GM19239 (cell line): Measurements from ENCODE around the gene PKDCC.
A peak's percentile ranks its signal among the peaks of the same experiment; 100 is the strongest.
"Not testable (repeated sequence)": the region's sequence is repeated elsewhere in the genome, so short reads cannot be mapped to it uniquely, and the experiment has no call there.

Source experiments
- DNase-seq: peaks from one replicate; pipeline ENCODE4 v3.0.0; 2011; ENCODE audit warnings: low spot score; ENCODE audit not compliant: insufficient read length
- FAIRE-seq: peaks from 2 replicates; lab custom pipeline; 2011; peaks lifted over from hg19 to GRCh38; lab: Jason Lieb, UNC

PKDCC gene

GRCh38 chr2:42084231-42084671 is 36.4 kb downstream of the PKDCC start:
- FAIRE-seq (no peak), DNase-seq (no peak)

GRCh38 chr2:42085070-42085469 is 37.2 kb downstream of the PKDCC start:
- not testable (repeated sequence) for DNase-seq, FAIRE-seq

- FAIRE-seq = no peak
- no peak for DNase-seq
Observed at GRCh38 chr2:42085706-42086487, 38.1 kb downstream of the PKDCC start.

GRCh38 chr2:42086500-42086953 is 38.7 kb downstream of the PKDCC start:
- FAIRE-seq = peak; percentile 72
- DNase-seq = no peak

DNA sequence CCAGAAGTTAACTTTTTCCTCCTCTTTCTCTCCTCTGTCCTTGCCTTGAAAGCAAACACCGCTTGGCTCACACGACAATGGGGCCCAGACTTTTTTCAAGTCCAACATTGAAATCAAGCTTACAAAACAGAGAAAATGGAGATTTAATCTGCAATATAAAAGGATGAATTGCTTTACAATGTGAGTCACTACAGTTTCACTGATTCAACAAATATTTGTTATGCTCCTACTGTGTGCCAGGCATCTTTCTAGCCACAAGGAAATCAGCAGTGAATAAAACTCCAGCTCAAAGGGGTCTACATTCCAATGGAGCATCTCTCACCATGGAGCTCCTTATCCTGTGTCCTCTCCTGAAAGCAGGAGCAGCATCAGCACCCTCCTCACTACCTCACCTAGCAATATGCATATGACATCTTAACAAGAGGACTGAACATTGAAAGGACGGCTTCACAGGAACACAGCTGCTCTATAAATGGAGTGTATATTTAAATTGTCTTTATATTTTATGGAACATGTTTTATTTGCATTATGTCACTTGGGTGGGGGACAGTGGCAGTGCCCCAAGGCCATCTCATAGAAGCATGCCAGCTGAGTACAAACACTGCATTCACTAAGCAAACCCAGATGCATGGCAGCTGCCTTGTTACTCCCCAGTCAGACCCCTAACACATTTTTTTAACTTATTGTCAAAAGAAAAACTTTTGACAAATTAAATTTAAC is 39.5 kb downstream of the PKDCC start:
- FAIRE-seq (no peak), DNase-seq (no peak)

DNA sequence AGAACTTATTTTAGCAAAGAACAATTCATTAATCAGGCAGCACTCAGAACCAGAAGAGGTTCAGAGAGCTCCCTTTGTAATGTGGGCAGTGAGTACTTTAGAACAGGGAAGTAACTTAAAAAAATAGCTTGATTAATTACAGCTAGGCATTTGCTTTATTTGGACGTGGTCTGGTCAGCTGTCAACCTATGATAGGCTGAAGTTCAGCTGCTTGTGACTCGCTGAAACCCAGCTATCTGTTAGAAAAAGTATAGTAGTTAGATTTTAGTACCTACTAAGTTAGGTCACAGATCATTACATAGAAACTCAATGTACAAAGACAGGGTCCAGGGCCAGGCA is 40.0 kb downstream of the PKDCC start:
- FAIRE-seq (no peak), DNase-seq (no peak)

DNA sequence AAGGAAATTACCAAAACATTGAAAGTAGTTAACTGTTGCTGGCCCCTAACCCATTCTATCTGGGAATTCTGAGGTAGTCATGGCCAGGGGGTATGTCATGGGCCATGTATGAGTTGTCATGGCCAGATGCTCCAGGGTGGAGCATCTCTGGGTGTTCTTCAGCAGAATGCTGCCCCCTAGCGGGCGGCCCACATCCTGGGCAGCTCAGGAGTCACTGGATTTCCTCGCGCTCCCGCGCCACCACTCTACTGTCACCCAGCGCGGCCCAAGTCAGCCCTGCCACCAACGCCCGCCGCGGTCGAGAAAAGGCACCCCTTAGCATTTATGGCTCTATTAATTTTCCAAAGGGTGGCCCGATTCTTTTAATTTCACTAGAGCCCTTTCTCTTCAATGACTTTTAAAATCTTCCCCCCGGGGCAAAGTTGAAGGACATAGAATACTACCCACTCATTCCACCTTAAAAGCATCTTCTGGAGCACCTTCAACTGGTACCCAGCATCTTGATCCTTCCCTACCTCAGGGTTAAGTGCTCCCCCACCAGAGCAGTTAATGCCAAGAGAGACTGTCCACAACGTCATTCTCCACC is 41.6 kb downstream of the PKDCC start:
- FAIRE-seq (peak; percentile 35), DNase-seq (no peak)

GRCh38 chr2:42090216-42090615 is 42.4 kb downstream of the PKDCC start:
- FAIRE-seq (no peak), DNase-seq (no peak)

GRCh38 chr2:42091671-42092070 is 43.9 kb downstream of the PKDCC start:
- no peak for DNase-seq
- FAIRE-seq = no peak

GRCh38 chr2:42092084-42092996 is 44.5 kb downstream of the PKDCC start:
- no peak for FAIRE-seq

DNA sequence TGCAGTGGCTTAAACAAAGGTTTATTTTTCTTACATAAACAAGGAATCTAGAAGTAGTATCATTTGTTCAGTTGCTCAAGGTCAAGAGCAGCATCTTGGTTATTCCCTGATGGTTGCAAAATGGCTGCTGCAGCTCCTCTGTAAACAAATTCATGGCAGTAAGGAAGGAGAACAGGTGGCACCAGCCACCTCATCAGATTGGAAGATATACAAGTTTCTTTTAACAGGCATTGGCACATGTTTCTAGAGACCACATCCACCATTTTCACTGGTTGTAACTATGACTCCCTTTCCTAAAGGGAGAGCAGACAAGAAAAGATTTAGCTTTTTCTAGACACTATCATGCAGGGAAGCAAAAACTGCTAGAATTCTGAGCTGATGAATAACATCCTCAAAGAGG is 46.3 kb downstream of the PKDCC start:
- DNase-seq (no peak), FAIRE-seq (no peak)

More at GRCh38 chr2:42092084-42092996, 44.5 kb downstream of the PKDCC start:
- DNase-seq = no peak

GRCh38 chr2:42095923-42096408 is 48.1 kb downstream of the PKDCC start:
- DNase-seq = no peak
- peak; percentile 54 for FAIRE-seq

DNA sequence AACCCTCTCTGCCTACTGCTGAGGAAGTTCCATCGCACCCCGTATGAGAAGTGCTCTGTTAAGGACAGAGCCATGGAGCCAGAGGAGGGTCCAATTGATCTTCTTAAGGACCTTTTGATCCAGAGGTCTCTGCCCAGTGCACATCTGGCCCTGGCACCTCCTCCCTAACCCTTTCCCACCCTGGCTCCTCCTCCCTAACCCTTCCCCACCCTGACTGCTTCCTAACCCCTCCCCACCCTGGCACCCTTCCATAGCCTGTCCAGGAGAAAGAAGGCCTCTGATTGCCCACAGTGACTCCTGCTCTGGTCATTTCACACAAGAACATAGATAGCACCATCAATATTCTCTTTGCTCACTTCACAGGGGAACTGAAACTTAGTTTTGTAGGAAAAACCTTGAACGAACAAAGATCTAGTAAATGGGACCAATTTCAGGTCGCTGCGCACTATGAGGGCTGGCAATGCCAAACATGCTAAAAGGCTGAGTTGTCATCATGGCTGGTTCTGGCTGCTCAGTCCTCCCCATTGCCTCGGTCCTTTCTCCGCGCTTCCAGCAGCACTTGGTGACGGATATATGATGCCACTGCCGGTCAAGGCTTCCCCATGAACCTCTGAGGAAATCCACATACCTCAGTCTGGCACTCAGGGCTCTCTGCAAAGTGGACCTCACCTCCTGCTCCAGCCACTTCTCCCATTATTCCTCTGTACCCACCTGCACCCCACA is 49.2 kb downstream of the PKDCC start:
- peak; percentile 74 for FAIRE-seq
- no peak for DNase-seq

- DNase-seq (no peak), FAIRE-seq (no peak)
Observed at GRCh38 chr2:42098571-42099437, 51.0 kb downstream of the PKDCC start.

GRCh38 chr2:42099438-42100173 is 51.8 kb downstream of the PKDCC start:
- no peak for DNase-seq
- FAIRE-seq = peak; percentile 73

DNA sequence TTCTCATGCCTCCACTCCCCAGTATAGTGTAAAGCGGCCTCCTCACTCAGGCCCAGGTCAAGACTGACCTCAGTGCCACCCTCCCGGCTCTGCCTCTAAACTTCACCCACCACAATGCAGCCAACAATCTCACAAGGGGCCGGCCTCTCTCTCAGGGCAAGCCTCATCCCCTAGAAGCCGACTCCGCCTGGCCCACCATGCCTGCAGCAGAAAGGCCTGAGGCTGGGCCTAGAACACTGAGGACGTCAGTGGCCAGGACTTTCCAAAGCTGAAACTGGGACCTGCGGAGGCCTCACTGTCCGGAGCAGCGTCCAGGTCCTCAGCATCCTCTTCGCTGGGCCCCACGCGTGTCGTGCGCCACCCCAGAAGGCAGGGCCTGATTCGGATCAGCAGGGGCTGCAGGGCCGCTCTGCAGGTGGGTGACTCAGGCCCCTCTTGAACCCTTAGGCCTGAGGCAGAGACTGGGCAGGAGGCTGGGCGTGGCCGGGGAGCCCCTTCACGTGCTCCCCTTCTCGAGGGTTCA is 52.9 kb downstream of the PKDCC start:
- DNase-seq = no peak
- FAIRE-seq = no peak

GRCh38 chr2:42101206-42102023 is 53.6 kb downstream of the PKDCC start:
- DNase-seq = no peak
- FAIRE-seq = no peak
